ENCODE data around the gene UBE2G2. TPM values are rescaled to one million over a fixed set of nuclear protein-coding genes. Genes with fewer than 3 reads are reported as not detected.
A peak's percentile ranks its signal among the peaks of the same experiment; 100 is the strongest.

UBE2G2 gene
- total RNA-seq, 2 donors from 2014 or later, result 124 TPM

GRCh38 chr21:44783020-44783696 lies 18.5 kb downstream of the UBE2G2 start:
- no peak for DNase-seq
- no peak for ATAC-seq
- no peak overlapping the region for H3K4me3 Mint-ChIP-seq
- H3K9me3 ChIP-seq (ENCODE audit: control insufficient read depth, low read length, poor library complexity, severe bottlenecking), result no peaks in the 10 kb centered on the region
- H3K27me3 Mint-ChIP-seq, result no peaks in the 10 kb centered on the region
- H3K27ac Mint-ChIP-seq, result no peak overlapping the region
- peaks cover 23% of the 10 kb centered on the region for H3K4me1 Mint-ChIP-seq
- H3K36me3 Mint-ChIP-seq (ENCODE audit: low read depth), result peaks cover 13% of the 10 kb centered on the region

GRCh38 chr21:44780767-44781459 lies 20.7 kb downstream of the UBE2G2 start:
- peaks cover 23% of the 10 kb centered on the region for H3K4me1 Mint-ChIP-seq
- no peaks in the 10 kb centered on the region for H3K27me3 Mint-ChIP-seq
- DNase-seq (no peak), ATAC-seq (no peak)
- no peak overlapping the region for H3K4me3 Mint-ChIP-seq
- H3K36me3 Mint-ChIP-seq (ENCODE audit: low read depth), result peaks cover 15% of the 10 kb centered on the region
- no peaks in the 10 kb centered on the region for H3K9me3 ChIP-seq (ENCODE audit: control insufficient read depth, low read length, poor library complexity, severe bottlenecking)
- no peak overlapping the region for H3K27ac Mint-ChIP-seq

GRCh38 chr21:44780137-44780502 lies 21.5 kb downstream of the UBE2G2 start:
- Mint-ChIP-seq H3K27me3 (no peaks in the 10 kb centered on the region), H3K4me3 (no peak overlapping the region), H3K4me1 (peaks cover 23% of the 10 kb centered on the region), H3K36me3 (ENCODE audit: low read depth) (peaks cover 14% of the 10 kb centered on the region), H3K27ac (no peak overlapping the region)
- ATAC-seq (no peak), DNase-seq (no peak)
- no peaks in the 10 kb centered on the region for H3K9me3 ChIP-seq (ENCODE audit: control insufficient read depth, low read length, poor library complexity, severe bottlenecking)

- Mint-ChIP-seq H3K36me3 (ENCODE audit: low read depth) (peaks cover 15% of the 10 kb centered on the region), H3K4me3 (no peak overlapping the region), H3K27me3 (no peaks in the 10 kb centered on the region), H3K27ac (no peak overlapping the region), H3K4me1 (peaks cover 23% of the 10 kb centered on the region)
- no peaks in the 10 kb centered on the region for H3K9me3 ChIP-seq (ENCODE audit: control insufficient read depth, low read length, poor library complexity, severe bottlenecking)
- no peak for ATAC-seq
- DNase-seq, result no peak
Measured at GRCh38 chr21:44779417-44780136, 22.0 kb downstream of the UBE2G2 start.

GRCh38 chr21:44778983-44779382 lies 22.6 kb downstream of the UBE2G2 start:
- no peak overlapping the region for H3K27ac Mint-ChIP-seq
- H3K4me1 Mint-ChIP-seq, result peaks cover 23% of the 10 kb centered on the region
- no peaks in the 10 kb centered on the region for H3K9me3 ChIP-seq (ENCODE audit: control insufficient read depth, low read length, poor library complexity, severe bottlenecking)
- no peaks in the 10 kb centered on the region for H3K27me3 Mint-ChIP-seq
- DNase-seq (no peak), ATAC-seq (no peak)
- no peak overlapping the region for H3K4me3 Mint-ChIP-seq
- peaks cover 15% of the 10 kb centered on the region for H3K36me3 Mint-ChIP-seq (ENCODE audit: low read depth)

GRCh38 chr21:44778499-44778911 lies 23.1 kb downstream of the UBE2G2 start:
- DNase-seq (no peak), ATAC-seq (peak; percentile 56)
- Mint-ChIP-seq H3K27ac (peak overlapping the region; percentile 89), H3K27me3 (no peaks in the 10 kb centered on the region), H3K36me3 (ENCODE audit: low read depth) (peaks cover 15% of the 10 kb centered on the region), H3K4me3 (peak overlapping the region; percentile 65), H3K4me1 (peaks cover 23% of the 10 kb centered on the region)
- H3K9me3 ChIP-seq (ENCODE audit: control insufficient read depth, low read length, poor library complexity, severe bottlenecking), result no peaks in the 10 kb centered on the region

GRCh38 chr21:44778094-44778493 lies 23.5 kb downstream of the UBE2G2 start:
- Mint-ChIP-seq H3K27me3 (no peaks in the 10 kb centered on the region), H3K4me3 (peak overlapping the region; percentile 65), H3K27ac (peak overlapping the region; percentile 89), H3K4me1 (peaks cover 20% of the 10 kb centered on the region), H3K36me3 (ENCODE audit: low read depth) (peaks cover 11% of the 10 kb centered on the region)
- ATAC-seq, result no peak
- H3K9me3 ChIP-seq (ENCODE audit: control insufficient read depth, low read length, poor library complexity, severe bottlenecking), result no peaks in the 10 kb centered on the region
- DNase-seq, result no peak

- peaks cover 20% of the 10 kb centered on the region for H3K4me1 Mint-ChIP-seq
- H3K36me3 Mint-ChIP-seq (ENCODE audit: low read depth), result peaks cover 15% of the 10 kb centered on the region
Measured at GRCh38 chr21:44774972-44775371, 26.6 kb downstream of the UBE2G2 start.

GRCh38 chr21:44773291-44773932 lies 28.2 kb downstream of the UBE2G2 start:
- H3K36me3 Mint-ChIP-seq (ENCODE audit: low read depth), result peaks cover 16% of the 10 kb centered on the region
- no peaks in the 10 kb centered on the region for H3K9me3 ChIP-seq (ENCODE audit: control insufficient read depth, low read length, poor library complexity, severe bottlenecking)
- ATAC-seq (no peak), DNase-seq (no peak)
- H3K27me3 Mint-ChIP-seq, result no peaks in the 10 kb centered on the region
- no peak overlapping the region for H3K4me3 Mint-ChIP-seq
- peaks cover 12% of the 10 kb centered on the region for H3K4me1 Mint-ChIP-seq
- H3K27ac Mint-ChIP-seq, result no peak overlapping the region

More at GRCh38 chr21:44774972-44775371, 26.6 kb downstream of the UBE2G2 start:
- no peak overlapping the region for H3K27ac Mint-ChIP-seq
- ATAC-seq (no peak), DNase-seq (no peak)
- H3K27me3 Mint-ChIP-seq, result no peaks in the 10 kb centered on the region
- H3K4me3 Mint-ChIP-seq, result no peak overlapping the region
- no peaks in the 10 kb centered on the region for H3K9me3 ChIP-seq (ENCODE audit: control insufficient read depth, low read length, poor library complexity, severe bottlenecking)

- Mint-ChIP-seq H3K27ac (peak overlapping the region; percentile 54), H3K4me1 (peaks cover 5% of the 10 kb centered on the region), H3K4me3 (no peak overlapping the region), H3K27me3 (no peaks in the 10 kb centered on the region), H3K36me3 (ENCODE audit: low read depth) (peaks cover 14% of the 10 kb centered on the region)
- DNase-seq, result no peak
- no peaks in the 10 kb centered on the region for H3K9me3 ChIP-seq (ENCODE audit: control insufficient read depth, low read length, poor library complexity, severe bottlenecking)
- no peak for ATAC-seq
Measured at GRCh38 chr21:44771896-44772525, 29.6 kb downstream of the UBE2G2 start.

- Mint-ChIP-seq H3K4me3 (no peak overlapping the region), H3K27me3 (no peaks in the 10 kb centered on the region), H3K27ac (peak overlapping the region; percentile 27), H3K36me3 (ENCODE audit: low read depth) (peaks cover 10% of the 10 kb centered on the region), H3K4me1 (peaks cover 13% of the 10 kb centered on the region)
- ATAC-seq (no peak), DNase-seq (no peak)
- no peaks in the 10 kb centered on the region for H3K9me3 ChIP-seq (ENCODE audit: control insufficient read depth, low read length, poor library complexity, severe bottlenecking)
Measured at GRCh38 chr21:44767834-44768831, 33.5 kb downstream of the UBE2G2 start.

- H3K4me3 Mint-ChIP-seq, result no peak overlapping the region
- H3K27ac Mint-ChIP-seq, result peak overlapping the region; percentile 43
- H3K4me1 Mint-ChIP-seq, result peaks cover 8% of the 10 kb centered on the region
- no peak for ATAC-seq
- H3K9me3 ChIP-seq (ENCODE audit: control insufficient read depth, low read length, poor library complexity, severe bottlenecking), result no peaks in the 10 kb centered on the region
- no peak for DNase-seq
- H3K36me3 Mint-ChIP-seq (ENCODE audit: low read depth), result peaks cover 2% of the 10 kb centered on the region
- no peaks in the 10 kb centered on the region for H3K27me3 Mint-ChIP-seq
Measured at GRCh38 chr21:44766818-44767354, 34.7 kb downstream of the UBE2G2 start.

Data from T-helper 17 cell (primary cell).